ENCODE data around the gene MAPRE2. TPM values are rescaled to one million over a fixed set of nuclear protein-coding genes. Genes with fewer than 3 reads are reported as not detected.

Gene MAPRE2
- total RNA-seq, 6 donors from 2014 or later: 21.2 to 35.5 (median 27.8) TPM

DNA sequence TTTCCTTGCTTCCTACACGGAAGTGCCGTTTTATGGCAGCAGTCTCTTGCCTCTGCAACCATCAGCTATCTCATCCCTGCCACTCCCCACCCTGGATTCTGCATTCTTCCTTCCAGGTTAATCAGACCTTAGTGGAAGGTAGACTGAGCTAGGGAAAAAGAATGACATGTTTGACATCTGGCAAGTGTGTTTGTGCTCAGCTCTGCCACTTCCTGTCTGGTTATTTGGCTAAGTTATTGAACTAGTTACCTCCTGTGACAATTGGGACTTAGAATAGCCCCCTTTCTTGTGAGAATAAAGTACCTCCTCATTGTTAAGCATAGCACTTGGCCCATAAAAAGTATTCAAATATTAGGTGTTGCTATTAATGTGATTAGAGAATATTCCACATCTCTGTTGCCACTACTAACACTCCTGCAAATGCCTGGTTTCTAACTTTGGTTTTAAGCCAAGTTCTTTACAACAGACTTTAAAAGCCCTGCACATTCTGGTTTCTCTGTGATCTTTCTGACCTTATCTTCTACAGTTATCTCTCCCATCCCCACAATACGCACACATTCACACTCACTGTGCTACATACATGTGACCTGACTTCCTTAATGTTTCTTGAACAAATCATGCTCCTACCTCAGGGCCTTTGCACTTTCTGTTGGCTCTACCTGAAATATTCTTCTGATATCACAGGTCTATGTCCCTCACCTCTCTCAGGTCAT lies 10.8 kb upstream of the MAPRE2 start:
- peak overlapping the region in 3 of 4 donors; percentile 21 to 38 (median 37) for H3K4me3 ChIP-seq
- WGBS, 2 donors: 15 to 21% methylated on average over 3 of the region's 3 CpGs

DNA sequence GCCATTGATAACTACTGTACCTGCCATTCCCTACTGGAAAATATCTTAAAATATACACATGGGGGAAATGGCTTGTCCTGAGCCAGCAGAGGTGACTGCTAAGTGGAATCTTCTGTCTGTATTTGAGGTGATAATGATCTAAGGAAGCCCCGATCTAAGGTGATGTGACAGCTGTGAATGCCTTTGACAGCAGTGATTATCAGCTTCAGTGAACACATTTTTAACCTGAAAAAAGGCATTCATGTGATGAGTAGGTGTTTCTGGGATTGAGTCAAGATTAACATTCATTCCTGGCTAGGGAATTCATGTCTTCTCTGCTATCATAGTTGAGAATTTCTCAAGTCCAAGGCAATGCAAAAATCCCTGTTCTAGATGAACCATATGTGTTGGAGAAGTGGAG lies 9.1 kb upstream of the MAPRE2 start:
- Histone ChIP-seq H3K27ac (no peak overlapping the region), H3K36me3 (no peaks in the 10 kb centered on the region), H3K9me3 (no peaks in the 10 kb centered on the region), H3K4me3 (no peak overlapping the region), H3K27me3 (no peaks in the 10 kb centered on the region), H3K4me1 (peaks cover 7 to 17% (median 12%) of the 10 kb centered on the region in 4 donors)
- TF ChIP-seq, protein P1, sequence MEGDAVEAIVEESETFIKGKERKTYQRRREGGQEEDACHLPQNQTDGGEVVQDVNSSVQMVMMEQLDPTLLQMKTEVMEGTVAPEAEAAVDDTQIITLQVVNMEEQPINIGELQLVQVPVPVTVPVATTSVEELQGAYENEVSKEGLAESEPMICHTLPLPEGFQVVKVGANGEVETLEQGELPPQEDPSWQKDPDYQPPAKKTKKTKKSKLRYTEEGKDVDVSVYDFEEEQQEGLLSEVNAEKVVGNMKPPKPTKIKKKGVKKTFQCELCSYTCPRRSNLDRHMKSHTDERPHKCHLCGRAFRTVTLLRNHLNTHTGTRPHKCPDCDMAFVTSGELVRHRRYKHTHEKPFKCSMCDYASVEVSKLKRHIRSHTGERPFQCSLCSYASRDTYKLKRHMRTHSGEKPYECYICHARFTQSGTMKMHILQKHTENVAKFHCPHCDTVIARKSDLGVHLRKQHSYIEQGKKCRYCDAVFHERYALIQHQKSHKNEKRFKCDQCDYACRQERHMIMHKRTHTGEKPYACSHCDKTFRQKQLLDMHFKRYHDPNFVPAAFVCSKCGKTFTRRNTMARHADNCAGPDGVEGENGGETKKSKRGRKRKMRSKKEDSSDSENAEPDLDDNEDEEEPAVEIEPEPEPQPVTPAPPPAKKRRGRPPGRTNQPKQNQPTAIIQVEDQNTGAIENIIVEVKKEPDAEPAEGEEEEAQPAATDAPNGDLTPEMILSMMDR (IDR thresholded peaks at IDR 0.05): no peak
- TF ChIP-seq POLR2A (IDR thresholded peaks at IDR 0.05) (no peak), POLR2AphosphoS5 (IDR thresholded peaks at IDR 0.05) (no peak), EP300 (IDR thresholded peaks at IDR 0.05) (no peak)
- no peak for DNase-seq
- WGBS, 2 donors: 67 to 75% methylated on average over 1 of the region's 1 CpG
- ATAC-seq (ENCODE audit: low FRiP score in 2 of 2): no peak

More for the DNA sequence above, 10.8 kb upstream of the MAPRE2 start:
- Histone ChIP-seq H3K36me3 (no peaks in the 10 kb centered on the region), H3K9me3 (no peaks in the 10 kb centered on the region), H3K4me1 (peaks cover 16 to 31% (median 22%) of the 10 kb centered on the region in 4 donors), H3K27ac (peak overlapping the region; percentile 62 to 73 (median 66)), H3K27me3 (no peaks in the 10 kb centered on the region)
- ATAC-seq (ENCODE audit: low FRiP score in 2 of 2) (no peak), DNase-seq (no peak)
- TF ChIP-seq, protein P1 (IDR thresholded peaks at IDR 0.05): no peak
- TF ChIP-seq POLR2AphosphoS5 (IDR thresholded peaks at IDR 0.05) (no peak), EP300 (IDR thresholded peaks at IDR 0.05) (no peak), POLR2A (IDR thresholded peaks at IDR 0.05) (no peak)

- no peaks in the 10 kb centered on the region for H3K9me3 ChIP-seq
- 67 to 71% methylated on average over 1 of the region's 1 CpG for WGBS, 2 donors
Measured at GRCh38 chr18:35038029-35038428, 3.2 kb upstream of the MAPRE2 start.

DNA sequence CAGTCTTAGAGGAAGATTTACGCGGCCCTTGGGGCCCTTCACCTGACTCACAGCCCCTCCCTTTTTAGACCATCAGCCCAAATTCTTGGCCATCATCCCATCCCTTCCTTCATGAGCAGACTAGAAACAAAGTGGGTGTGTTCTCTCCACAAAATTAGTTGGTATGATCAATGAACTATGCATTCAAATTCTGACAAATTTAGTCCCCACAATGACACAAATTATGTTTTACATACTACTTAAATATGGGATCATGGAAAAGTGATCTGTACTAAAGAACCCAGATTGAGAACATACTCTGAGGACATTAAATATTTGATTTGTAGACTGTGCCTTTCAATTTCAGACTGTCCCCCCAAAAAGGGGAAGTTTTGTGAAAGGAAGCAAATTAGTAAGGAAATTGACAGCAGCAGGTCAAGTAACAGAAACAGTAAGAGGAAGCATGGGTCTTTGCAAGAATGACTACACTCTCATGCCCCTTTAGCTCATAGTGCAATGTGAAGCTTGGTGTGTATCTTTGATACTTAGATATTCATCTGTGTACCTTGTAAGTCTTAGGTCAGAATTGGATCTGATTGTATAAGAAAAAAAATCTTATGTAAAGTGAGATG lies 2.2 kb upstream of the MAPRE2 start:
- Histone ChIP-seq H3K4me3 (no peak overlapping the region), H3K36me3 (no peaks in the 10 kb centered on the region), H3K4me1 (peaks cover 18 to 22% (median 21%) of the 10 kb centered on the region in 4 donors), H3K9me3 (no peaks in the 10 kb centered on the region), H3K27ac (peak overlapping the region in 2 of 4 donors; percentile 69 to 90), H3K27me3 (no peaks in the 10 kb centered on the region)
- TF ChIP-seq POLR2AphosphoS5 (IDR thresholded peaks at IDR 0.05): no peak
- no peak for TF ChIP-seq EP300 (IDR thresholded peaks at IDR 0.05)
- TF ChIP-seq POLR2A (IDR thresholded peaks at IDR 0.05): no peak
- TF ChIP-seq, protein P1 (IDR thresholded peaks at IDR 0.05): no peak
- 75 to 81% methylated on average over 2 of the region's 2 CpGs for WGBS, 2 donors
- ATAC-seq (ENCODE audit: low FRiP score in 2 of 2): peak in 1 of 2 donors; percentile 22
- no peak for DNase-seq

More at GRCh38 chr18:35038029-35038428, 3.2 kb upstream of the MAPRE2 start:
- Histone ChIP-seq H3K27me3 (no peaks in the 10 kb centered on the region), H3K27ac (peak overlapping the region in 2 of 4 donors; percentile 69 to 90), H3K36me3 (no peaks in the 10 kb centered on the region), H3K4me3 (no peak overlapping the region), H3K4me1 (peaks cover 11 to 14% (median 14%) of the 10 kb centered on the region in 4 donors)
- no peak for ATAC-seq (ENCODE audit: low FRiP score in 2 of 2)
- TF ChIP-seq, protein P1 (IDR thresholded peaks at IDR 0.05): no peak
- TF ChIP-seq POLR2AphosphoS5 (IDR thresholded peaks at IDR 0.05): no peak
- no peak for TF ChIP-seq EP300 (IDR thresholded peaks at IDR 0.05)
- no peak for TF ChIP-seq POLR2A (IDR thresholded peaks at IDR 0.05)
- DNase-seq: no peak

Measured in upper lobe of left lung (tissue), 6 donors.